ENCODE measurements around the gene NIPA2.

NIPA2 gene

GRCh38 chr15:22811640-22812039 lies 26.8 kb upstream of the NIPA2 start:
- Histone ChIP-seq H3K4me3 (ENCODE audit: insufficient read length, low read depth) (no peak overlapping the region), H3K9ac (ENCODE audit: insufficient read length, low read depth) (no peak overlapping the region), H3K27me3 (ENCODE audit: insufficient read depth, insufficient read length) (no peaks in the 10 kb centered on the region), H3K9me3 (ENCODE audit: insufficient read depth, low read length) (no peaks in the 10 kb centered on the region), H3K4me1 (ENCODE audit: insufficient read depth, insufficient read length) (no peaks in the 10 kb centered on the region), H3K36me3 (ENCODE audit: insufficient read depth, insufficient read length, low read length) (peaks cover 7% of the 10 kb centered on the region)
- TF ChIP-seq SUZ12 (IDR thresholded peaks at IDR 0.05; ENCODE audit: extremely low read depth, insufficient read depth, insufficient read length) = no peak
- TF ChIP-seq YY1 (IDR thresholded peaks at IDR 0.05; ENCODE audit: insufficient read depth, insufficient read length) = no peak
- TF ChIP-seq ZNF274 (IDR thresholded peaks at IDR 0.05; ENCODE audit: low read depth, low read length) = no peak
- no peak for DNase-seq (ENCODE audit: low read depth, low spot score)

GRCh38 chr15:22813844-22814243 lies 24.6 kb upstream of the NIPA2 start:
- DNase-seq (ENCODE audit: low read depth, low spot score) = no peak
- Histone ChIP-seq H3K4me1 (ENCODE audit: insufficient read depth, insufficient read length) (no peaks in the 10 kb centered on the region), H3K27me3 (ENCODE audit: insufficient read depth, insufficient read length) (no peaks in the 10 kb centered on the region), H3K4me3 (ENCODE audit: insufficient read length, low read depth) (no peak overlapping the region), H3K36me3 (ENCODE audit: insufficient read depth, insufficient read length, low read length) (peaks cover 7% of the 10 kb centered on the region), H3K9ac (ENCODE audit: insufficient read length, low read depth) (no peak overlapping the region), H3K9me3 (ENCODE audit: insufficient read depth, low read length) (no peaks in the 10 kb centered on the region)
- TF ChIP-seq YY1 (IDR thresholded peaks at IDR 0.05; ENCODE audit: insufficient read depth, insufficient read length) = no peak
- no peak for TF ChIP-seq SUZ12 (IDR thresholded peaks at IDR 0.05; ENCODE audit: extremely low read depth, insufficient read depth, insufficient read length)
- no peak for TF ChIP-seq ZNF274 (IDR thresholded peaks at IDR 0.05; ENCODE audit: low read depth, low read length)

- H3K27me3 ChIP-seq (ENCODE audit: insufficient read depth, insufficient read length) = no peaks in the 10 kb centered on the region
- H3K9me3 ChIP-seq (ENCODE audit: insufficient read depth, low read length) = no peaks in the 10 kb centered on the region
- DNase-seq (ENCODE audit: low read depth, low spot score) = no peak
- H3K4me1 ChIP-seq (ENCODE audit: insufficient read depth, insufficient read length) = no peaks in the 10 kb centered on the region
- no peak overlapping the region for H3K4me3 ChIP-seq (ENCODE audit: insufficient read length, low read depth)
- peaks cover 13% of the 10 kb centered on the region for H3K36me3 ChIP-seq (ENCODE audit: insufficient read depth, insufficient read length, low read length)
- TF ChIP-seq YY1 (IDR thresholded peaks at IDR 0.05; ENCODE audit: insufficient read depth, insufficient read length) (no peak), SUZ12 (IDR thresholded peaks at IDR 0.05; ENCODE audit: extremely low read depth, insufficient read depth, insufficient read length) (no peak), ZNF274 (IDR thresholded peaks at IDR 0.05; ENCODE audit: low read depth, low read length) (no peak)
- H3K9ac ChIP-seq (ENCODE audit: insufficient read length, low read depth) = no peak overlapping the region
Observed at GRCh38 chr15:22815766-22816165, 22.7 kb upstream of the NIPA2 start.

- peaks cover 26% of the 10 kb centered on the region for H3K36me3 ChIP-seq (ENCODE audit: insufficient read depth, insufficient read length, low read length)
- no peak for TF ChIP-seq YY1 (IDR thresholded peaks at IDR 0.05; ENCODE audit: insufficient read depth, insufficient read length)
- TF ChIP-seq ZNF274 (IDR thresholded peaks at IDR 0.05; ENCODE audit: low read depth, low read length) = no peak
- TF ChIP-seq SUZ12 (IDR thresholded peaks at IDR 0.05; ENCODE audit: extremely low read depth, insufficient read depth, insufficient read length) = no peak
- H3K9ac ChIP-seq (ENCODE audit: insufficient read length, low read depth) = no peak overlapping the region
- H3K4me3 ChIP-seq (ENCODE audit: insufficient read length, low read depth) = no peak overlapping the region
- no peaks in the 10 kb centered on the region for H3K4me1 ChIP-seq (ENCODE audit: insufficient read depth, insufficient read length)
- no peaks in the 10 kb centered on the region for H3K9me3 ChIP-seq (ENCODE audit: insufficient read depth, low read length)
- no peak for DNase-seq (ENCODE audit: low read depth, low spot score)
- no peaks in the 10 kb centered on the region for H3K27me3 ChIP-seq (ENCODE audit: insufficient read depth, insufficient read length)
Observed at GRCh38 chr15:22819651-22820050, 18.8 kb upstream of the NIPA2 start.

- DNase-seq (ENCODE audit: low read depth, low spot score) = no peak
- H3K9me3 ChIP-seq (ENCODE audit: insufficient read depth, low read length) = no peaks in the 10 kb centered on the region
- peaks cover 47% of the 10 kb centered on the region for H3K36me3 ChIP-seq (ENCODE audit: insufficient read depth, insufficient read length, low read length)
- TF ChIP-seq YY1 (IDR thresholded peaks at IDR 0.05; ENCODE audit: insufficient read depth, insufficient read length) (no peak), SUZ12 (IDR thresholded peaks at IDR 0.05; ENCODE audit: extremely low read depth, insufficient read depth, insufficient read length) (no peak), ZNF274 (IDR thresholded peaks at IDR 0.05; ENCODE audit: low read depth, low read length) (no peak)
- H3K27me3 ChIP-seq (ENCODE audit: insufficient read depth, insufficient read length) = no peaks in the 10 kb centered on the region
- H3K9ac ChIP-seq (ENCODE audit: insufficient read length, low read depth) = no peak overlapping the region
- peaks cover 2% of the 10 kb centered on the region for H3K4me1 ChIP-seq (ENCODE audit: insufficient read depth, insufficient read length)
- H3K4me3 ChIP-seq (ENCODE audit: insufficient read length, low read depth) = no peak overlapping the region
Observed at GRCh38 chr15:22823495-22824128, 14.9 kb upstream of the NIPA2 start.

- H3K4me3 ChIP-seq (ENCODE audit: insufficient read length, low read depth) = no peak overlapping the region
- TF ChIP-seq YY1 (IDR thresholded peaks at IDR 0.05; ENCODE audit: insufficient read depth, insufficient read length) (no peak), SUZ12 (IDR thresholded peaks at IDR 0.05; ENCODE audit: extremely low read depth, insufficient read depth, insufficient read length) (no peak), ZNF274 (IDR thresholded peaks at IDR 0.05; ENCODE audit: low read depth, low read length) (no peak)
- no peaks in the 10 kb centered on the region for H3K9me3 ChIP-seq (ENCODE audit: insufficient read depth, low read length)
- peaks cover 2% of the 10 kb centered on the region for H3K4me1 ChIP-seq (ENCODE audit: insufficient read depth, insufficient read length)
- peaks cover 38% of the 10 kb centered on the region for H3K36me3 ChIP-seq (ENCODE audit: insufficient read depth, insufficient read length, low read length)
- no peak for DNase-seq (ENCODE audit: low read depth, low spot score)
- H3K9ac ChIP-seq (ENCODE audit: insufficient read length, low read depth) = no peak overlapping the region
- no peaks in the 10 kb centered on the region for H3K27me3 ChIP-seq (ENCODE audit: insufficient read depth, insufficient read length)
Observed at GRCh38 chr15:22827125-22827524, 11.3 kb upstream of the NIPA2 start.

- no peak for TF ChIP-seq SUZ12 (IDR thresholded peaks at IDR 0.05; ENCODE audit: extremely low read depth, insufficient read depth, insufficient read length)
- no peak for TF ChIP-seq YY1 (IDR thresholded peaks at IDR 0.05; ENCODE audit: insufficient read depth, insufficient read length)
- no peak for TF ChIP-seq ZNF274 (IDR thresholded peaks at IDR 0.05; ENCODE audit: low read depth, low read length)
- Histone ChIP-seq H3K4me3 (ENCODE audit: insufficient read length, low read depth) (no peak overlapping the region), H3K27me3 (ENCODE audit: insufficient read depth, insufficient read length) (no peaks in the 10 kb centered on the region), H3K36me3 (ENCODE audit: insufficient read depth, insufficient read length, low read length) (peaks cover 19% of the 10 kb centered on the region), H3K9ac (ENCODE audit: insufficient read length, low read depth) (no peak overlapping the region), H3K9me3 (ENCODE audit: insufficient read depth, low read length) (peaks cover 3% of the 10 kb centered on the region; the same call in 1 of the 2 replicates), H3K4me1 (ENCODE audit: insufficient read depth, insufficient read length) (peaks cover 2% of the 10 kb centered on the region)
- no peak for DNase-seq (ENCODE audit: low read depth, low spot score)
Observed at GRCh38 chr15:22831473-22831872, 7.0 kb upstream of the NIPA2 start.

Data from NT2/D1 (cell line).